WI38 (cell line): ENCODE data around the gene SCIMP.

Source experiments
- H3K4me3 ChIP-seq: 2 replicates; pipeline ENCODE4 v1.5.1; 2011; ENCODE audit warnings: low read depth, mild to moderate bottlenecking, control low read depth, low read length
- TF ChIP-seq, protein P1 (sequence below): IDR thresholded peaks from 2 replicates; pipeline ENCODE4 v1.5.1; 2012; ENCODE audit warnings: low read depth, mild to moderate bottlenecking, control low read depth, low read length

The SCIMP gene

DNA sequence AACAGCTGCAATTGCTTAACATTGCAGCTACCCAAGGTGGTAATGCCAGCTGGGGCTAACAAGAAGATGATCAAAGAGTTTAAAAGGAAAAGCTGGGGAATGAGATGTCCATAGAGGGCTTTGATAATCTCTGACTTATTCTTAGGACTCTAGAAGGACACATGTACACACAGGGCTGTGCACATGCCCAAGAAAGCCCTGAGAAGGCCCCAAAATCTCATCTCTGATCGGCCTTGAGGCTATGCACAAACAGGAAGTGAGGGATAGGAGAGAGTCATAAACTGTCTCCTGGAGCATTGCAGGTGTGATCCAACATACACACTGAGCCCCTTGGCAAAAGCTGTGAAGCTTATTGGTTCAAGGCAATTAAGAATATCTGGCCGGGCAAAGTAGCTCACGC, 30.2 kb upstream of the SCIMP start:
- no peak overlapping the region for H3K4me3 ChIP-seq
- TF ChIP-seq, protein P1, sequence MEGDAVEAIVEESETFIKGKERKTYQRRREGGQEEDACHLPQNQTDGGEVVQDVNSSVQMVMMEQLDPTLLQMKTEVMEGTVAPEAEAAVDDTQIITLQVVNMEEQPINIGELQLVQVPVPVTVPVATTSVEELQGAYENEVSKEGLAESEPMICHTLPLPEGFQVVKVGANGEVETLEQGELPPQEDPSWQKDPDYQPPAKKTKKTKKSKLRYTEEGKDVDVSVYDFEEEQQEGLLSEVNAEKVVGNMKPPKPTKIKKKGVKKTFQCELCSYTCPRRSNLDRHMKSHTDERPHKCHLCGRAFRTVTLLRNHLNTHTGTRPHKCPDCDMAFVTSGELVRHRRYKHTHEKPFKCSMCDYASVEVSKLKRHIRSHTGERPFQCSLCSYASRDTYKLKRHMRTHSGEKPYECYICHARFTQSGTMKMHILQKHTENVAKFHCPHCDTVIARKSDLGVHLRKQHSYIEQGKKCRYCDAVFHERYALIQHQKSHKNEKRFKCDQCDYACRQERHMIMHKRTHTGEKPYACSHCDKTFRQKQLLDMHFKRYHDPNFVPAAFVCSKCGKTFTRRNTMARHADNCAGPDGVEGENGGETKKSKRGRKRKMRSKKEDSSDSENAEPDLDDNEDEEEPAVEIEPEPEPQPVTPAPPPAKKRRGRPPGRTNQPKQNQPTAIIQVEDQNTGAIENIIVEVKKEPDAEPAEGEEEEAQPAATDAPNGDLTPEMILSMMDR = no peak

DNA sequence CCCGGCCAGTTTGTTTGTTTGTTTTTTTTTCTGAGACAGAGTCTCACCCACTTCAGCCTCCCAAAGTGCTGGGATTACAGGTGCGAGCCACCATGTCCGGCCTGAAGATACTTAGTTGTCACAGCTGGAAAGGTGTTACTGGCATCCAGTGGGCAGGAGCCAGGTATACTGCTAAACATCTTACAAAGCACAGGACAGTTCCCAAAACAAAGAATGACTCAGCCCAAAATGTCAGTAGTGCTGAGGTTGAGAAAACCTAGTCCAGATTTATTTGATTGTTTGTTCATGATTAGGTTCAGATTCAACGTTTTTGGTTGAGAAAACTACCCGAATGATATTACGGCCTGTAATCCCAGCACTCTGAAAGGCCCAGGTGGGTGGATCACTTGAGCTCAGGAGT, 28.8 kb upstream of the SCIMP start:
- no peak overlapping the region for H3K4me3 ChIP-seq
- TF ChIP-seq, protein P1 = no peak

DNA sequence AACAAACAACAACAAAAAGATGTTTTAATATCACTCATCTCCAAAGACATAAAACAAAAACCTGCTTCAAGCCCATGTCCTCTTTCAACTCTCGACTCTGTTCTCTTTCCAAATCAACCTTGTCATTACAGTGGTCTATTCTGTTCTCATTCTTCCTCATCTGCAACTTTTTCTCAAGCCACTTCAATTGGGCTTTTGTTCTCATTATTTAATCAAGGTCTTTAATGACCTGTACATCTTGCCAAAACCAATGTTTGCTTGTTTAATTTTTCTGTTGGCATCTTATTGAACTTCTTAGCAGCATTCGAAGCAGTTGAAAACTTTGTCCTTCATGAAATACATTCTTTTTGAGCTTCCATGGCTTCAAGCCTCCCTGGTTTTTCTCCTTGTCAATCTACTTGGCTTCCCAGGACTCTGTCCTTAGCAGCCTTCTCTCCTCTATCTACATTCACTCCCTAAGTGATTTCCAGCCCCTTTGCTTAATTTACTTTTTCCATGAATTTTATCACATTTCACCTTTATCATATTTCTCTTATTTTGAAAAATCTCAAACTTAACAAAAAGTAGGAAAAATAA, 27.8 kb upstream of the SCIMP start:
- no peak overlapping the region for H3K4me3 ChIP-seq
- TF ChIP-seq, protein P1 = no peak

DNA sequence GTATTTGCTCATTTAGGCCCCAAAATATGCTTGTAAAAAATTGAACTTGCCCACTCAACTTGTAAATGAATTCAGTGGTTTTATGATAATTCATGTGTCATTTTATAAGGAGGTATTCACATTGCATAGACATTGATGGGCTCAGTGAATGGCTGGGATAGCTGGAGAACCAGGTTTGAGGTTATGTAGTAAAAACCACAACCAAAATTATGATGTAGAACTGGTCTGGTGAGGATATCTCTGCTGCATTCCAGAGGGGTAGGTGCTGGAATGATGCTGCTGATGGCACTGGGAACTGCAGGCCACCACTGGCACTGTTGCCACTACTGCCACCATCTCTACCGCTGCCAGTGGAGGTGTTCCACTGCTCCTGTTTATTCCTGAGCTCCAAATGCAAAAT, 25.9 kb upstream of the SCIMP start:
- TF ChIP-seq, protein P1 = no peak

DNA sequence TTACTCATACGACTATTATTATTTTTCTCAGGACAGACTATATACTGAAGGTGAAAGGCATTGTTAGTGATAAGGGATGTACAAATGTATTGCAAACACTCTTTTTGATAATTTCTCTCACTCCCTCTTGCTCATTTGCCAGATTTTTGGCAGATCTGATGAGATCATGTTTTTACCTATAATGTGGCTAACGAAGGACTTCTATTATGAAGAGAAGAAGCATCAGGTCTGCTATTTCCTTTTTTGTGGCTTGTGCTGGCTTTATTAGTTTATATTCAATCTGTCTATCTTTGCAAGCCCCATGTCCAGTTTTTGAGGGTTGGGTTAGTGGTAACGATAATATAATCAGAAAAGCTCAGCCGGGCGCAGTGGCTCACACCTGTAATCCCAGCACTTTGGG, 22.5 kb upstream of the SCIMP start:
- no peak overlapping the region for H3K4me3 ChIP-seq

More for the DNA sequence above, 25.9 kb upstream of the SCIMP start:
- H3K4me3 ChIP-seq = no peak overlapping the region

DNA sequence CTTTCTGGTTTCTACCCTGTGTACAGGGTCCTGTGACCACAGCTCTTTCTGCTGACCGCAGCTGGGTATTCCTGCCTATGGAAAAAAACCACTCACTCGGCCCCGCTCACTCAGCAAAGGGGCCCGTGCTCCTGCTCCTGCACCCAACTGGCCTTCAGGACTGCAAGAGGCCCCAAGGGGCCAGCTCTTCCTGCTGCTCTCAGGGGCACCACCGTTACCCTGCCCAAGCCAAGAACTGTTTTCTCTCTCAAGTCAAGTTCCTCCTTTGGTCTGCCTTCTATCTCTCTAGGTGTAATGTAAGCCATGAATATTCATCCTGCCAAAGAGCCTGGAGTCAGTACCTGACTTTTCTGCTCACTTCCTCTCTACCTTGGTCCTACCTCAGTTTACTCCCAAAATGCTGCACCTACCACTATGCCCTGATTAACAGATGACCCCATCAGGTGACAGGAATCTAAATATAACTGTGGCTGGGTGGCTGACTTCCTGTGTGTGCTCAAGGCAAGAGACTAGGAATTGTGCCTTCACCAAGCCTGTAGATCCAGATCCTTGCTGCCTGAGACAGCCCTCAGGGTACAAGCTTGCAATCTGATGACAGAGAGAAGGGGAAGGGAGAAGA, 20.4 kb upstream of the SCIMP start:
- TF ChIP-seq, protein P1 = no peak
- H3K4me3 ChIP-seq = no peak overlapping the region

More for the DNA sequence above, 22.5 kb upstream of the SCIMP start:
- TF ChIP-seq, protein P1 = no peak

DNA sequence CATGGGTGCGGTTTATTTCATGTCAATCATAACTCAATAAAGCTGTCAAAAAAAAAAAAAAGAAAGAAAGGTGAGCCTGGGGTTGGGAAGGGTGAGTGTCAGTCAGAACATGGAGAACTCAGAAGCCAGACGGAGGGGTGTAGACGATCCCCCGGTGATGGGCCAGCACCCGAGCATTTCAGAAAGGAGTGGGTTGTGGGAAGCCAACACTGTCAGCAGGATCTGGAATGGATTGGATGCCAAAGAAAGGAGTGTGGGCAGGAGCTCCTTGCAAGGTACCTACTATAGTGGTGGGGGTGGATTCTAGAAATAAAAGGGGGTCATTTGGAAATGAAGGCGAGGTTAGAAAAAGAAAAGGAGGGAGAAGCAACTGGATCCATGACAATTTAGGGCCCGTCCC, 19.8 kb upstream of the SCIMP start:
- TF ChIP-seq, protein P1 = no peak
- H3K4me3 ChIP-seq = no peak overlapping the region
